ENCODE data around the gene CYB5D1. TPM values are rescaled to one million over a fixed set of nuclear protein-coding genes. Genes with fewer than 3 reads are reported as not detected.

Gene CYB5D1
- total and polyA plus RNA-seq, 2 of the 8 experiments (the other 6 are each of a cell fraction or from before 2014, with no cell fraction given), result 11.0 to 18.0 TPM

DNA sequence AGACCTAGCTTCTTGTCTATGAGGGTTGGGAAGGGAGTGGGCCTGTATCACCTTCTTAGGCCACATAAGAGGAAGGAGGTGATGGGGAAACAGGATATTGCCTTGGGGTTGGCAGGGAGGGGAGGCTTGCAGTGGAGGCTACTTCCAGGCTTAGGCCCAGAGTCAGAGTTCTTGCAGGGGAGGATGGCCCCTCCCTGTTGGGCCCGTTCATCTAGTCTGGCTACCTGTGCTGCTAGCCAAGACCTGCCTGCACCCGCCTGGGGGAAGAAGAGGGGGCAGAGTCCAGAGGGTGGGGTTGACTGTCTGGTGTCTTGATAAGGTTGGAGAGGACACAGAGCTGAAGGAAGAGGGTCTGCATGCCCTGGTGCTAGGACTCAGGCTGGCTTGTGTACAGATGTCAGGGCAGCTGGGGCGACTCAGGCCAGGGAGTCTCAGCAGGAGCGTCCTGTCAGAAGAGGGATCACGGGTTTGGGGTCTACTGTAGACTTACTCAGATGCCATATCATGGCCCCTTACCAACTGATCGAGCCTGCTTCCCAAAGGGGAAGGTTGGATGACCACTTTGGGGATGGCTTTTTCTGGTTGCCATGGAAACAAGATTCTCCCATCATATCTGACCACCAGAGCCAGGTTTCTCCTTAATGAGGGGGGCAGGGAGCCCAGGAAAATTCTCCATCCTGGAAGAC, 18.5 kb upstream of the CYB5D1 start:
- H3K79me2 ChIP-seq (ENCODE audit: control insufficient read depth in 1 of 2, insufficient read depth in 2 of 2, low read length in 2 of 2), result no peaks in the 10 kb centered on the region
- H3K18ac ChIP-seq (ENCODE audit: extremely low read depth, low read length), result peak overlapping the region; percentile 71; the same call in 1 of the 2 replicates
- H3K79me1 ChIP-seq (ENCODE audit: low read depth, low read length), result no peaks in the 10 kb centered on the region
- H2BK120ac ChIP-seq (replicated peaks; ENCODE audit: low read depth, low read length), result no peak overlapping the region
- peaks cover 50% of the 10 kb centered on the region for H3K23me2 ChIP-seq (ENCODE audit: low read depth, low read length)
- H3K14ac ChIP-seq (ENCODE audit: insufficient read length), result no peak overlapping the region
- no peak overlapping the region for H2AFZ ChIP-seq (ENCODE audit: low read length)
- no peak overlapping the region for H3K4ac ChIP-seq (replicated peaks; ENCODE audit: insufficient read length, low read depth, low read length)
- H4K91ac ChIP-seq (replicated peaks; ENCODE audit: insufficient read length, low read length), result no peak overlapping the region
- peaks cover 10 to 31% (median 19%) of the 10 kb centered on the region in 4 experiments for H3K4me1 ChIP-seq (replicated peaks in 1 of 4; ENCODE audit: control insufficient read depth in 3 of 4, insufficient read depth in 4 of 4, low read length in 3 of 4)
- H3K36me3 ChIP-seq (ENCODE audit: control insufficient read depth in 2 of 4, insufficient read depth in 4 of 4, low read length in 3 of 4), result no peaks in the 10 kb centered on the region
- no peak for DNase-seq (ENCODE audit: low read depth in 1 of 2, low spot score in 2 of 2)
- H3K9ac ChIP-seq (replicated peaks in 1 of 4; ENCODE audit: extremely low read depth in 1 of 4, low read depth in 3 of 4, low read length in 3 of 4), result no peak overlapping the region; a peak in 1 of 7 replicates
- no peak overlapping the region for H2BK20ac ChIP-seq (ENCODE audit: low read length)
- H3K9me3 ChIP-seq (ENCODE audit: insufficient read depth in 2 of 2, low read depth in 1 of 2, low read length in 1 of 2), result no peaks in the 10 kb centered on the region
- H3K27me3 ChIP-seq (replicated peaks in 1 of 4; ENCODE audit: control insufficient read depth in 3 of 4, extremely low read depth in 1 of 4, insufficient read depth in 3 of 4, low read length in 3 of 4), result peaks cover 18 to 50% (median 43%) of the 10 kb centered on the region in 4 experiments
- H4K20me1 ChIP-seq (replicated peaks in 1 of 2; ENCODE audit: control insufficient read depth in 1 of 2, insufficient read depth in 2 of 2, low read length in 2 of 2), result peaks cover 4 to 34% of the 10 kb centered on the region in 2 experiments
- H4K8ac ChIP-seq (ENCODE audit: extremely low read depth, insufficient read depth, low read length), result no peak overlapping the region
- no peak overlapping the region for H4K5ac ChIP-seq (ENCODE audit: insufficient read length, low read depth, low read length)
- H2BK15ac ChIP-seq (ENCODE audit: low read length), result no peak overlapping the region
- peak overlapping the region in 1 of 2 experiments; percentile 84; a peak in 1 of 4 replicates for H3K4me2 ChIP-seq (ENCODE audit: insufficient read depth in 1 of 2, low read depth in 2 of 2, low read length in 2 of 2)
- no peak overlapping the region for H3K23ac ChIP-seq (ENCODE audit: insufficient read length)
- no peak overlapping the region for H2BK5ac ChIP-seq (ENCODE audit: low read depth, low read length)
- H3K56ac ChIP-seq (replicated peaks; ENCODE audit: insufficient read length, low read depth, low read length), result no peak overlapping the region
- 78% methylated on average over 6 of the region's 6 CpGs; no CpG with 5 or more reads in 1 of the 2 experiments for WGBS, 2 experiments (ENCODE audit: extremely low coverage in 1 of 2, insufficient coverage in 1 of 2, insufficient read length in 1 of 2, insufficient replicate concordance in 2 of 2, low coverage in 1 of 2, low lambda C conversion rate in 2 of 2, missing lambda C conversion rate in 1 of 2)
- H2BK12ac ChIP-seq (ENCODE audit: low read depth, low read length), result peak overlapping the region; percentile 82; the same call in 1 of the 2 replicates
- ChIA-PET POLR2A (ENCODE audit: partially characterized antibody) (interaction anchor here (3.2 to 5.2 kb wide), 2 partner anchors 12 to 17 kb away, joined by 24 to 34 read pairs; partner anchors contain the start of genes NAA38 and TMEM88), CTCF (ENCODE audit: partially characterized antibody) (interaction anchor here (0.7 to 5.0 kb wide), 5 partner anchors 12 to 220 kb away, joined by 3 to 25 read pairs (median 4); partner anchors contain the start of genes CYB5D1 and NAA38)
- H2AK5ac ChIP-seq (ENCODE audit: low read depth, low read length), result 0 out of 2 replicates have a peak overlapping the region, but pooled peaks have one; percentile 60
- no peak overlapping the region; a peak in 1 of 8 replicates for H3K4me3 ChIP-seq (ENCODE audit: extremely low read depth in 1 of 4, insufficient read depth in 2 of 4, low read depth in 3 of 4, low read length in 4 of 4)
- no peak for FAIRE-seq
- H3K27ac ChIP-seq (ENCODE audit: low read depth, low read length), result no peak overlapping the region
- TF ChIP-seq, protein P1, sequence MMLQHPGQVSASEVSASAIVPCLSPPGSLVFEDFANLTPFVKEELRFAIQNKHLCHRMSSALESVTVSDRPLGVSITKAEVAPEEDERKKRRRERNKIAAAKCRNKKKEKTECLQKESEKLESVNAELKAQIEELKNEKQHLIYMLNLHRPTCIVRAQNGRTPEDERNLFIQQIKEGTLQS (IDR thresholded peaks at IDR 0.05; ENCODE audit: insufficient read depth, low read depth, low read length), result no peak
- TF ChIP-seq SAP30 (IDR thresholded peaks at IDR 0.05; ENCODE audit: insufficient read depth, insufficient replicate concordance, low read length), result no peak
- no peak for TF ChIP-seq JUND (IDR thresholded peaks at IDR 0.05; ENCODE audit: low read length)
- TF ChIP-seq RAD21 (IDR thresholded peaks at IDR 0.05 in 1 of 2, conservative IDR thresholded peaks at IDR 0.05 in 1 of 2; ENCODE audit: low read depth in 2 of 2, low read length in 2 of 2), result no peak
- TF ChIP-seq EZH2 (IDR thresholded peaks at IDR 0.05; ENCODE audit: low read depth, low read length, severe bottlenecking), result no peak
- no peak for TF ChIP-seq SP1 (IDR thresholded peaks at IDR 0.05; ENCODE audit: low read depth, low read length)
- no peak for TF ChIP-seq JUN (IDR thresholded peaks at IDR 0.05; ENCODE audit: low read depth, low read length)
- no peak for TF ChIP-seq HDAC2 (IDR thresholded peaks at IDR 0.05; ENCODE audit: borderline replicate concordance in 1 of 2, low read depth in 2 of 2, low read length in 2 of 2)
- TF ChIP-seq SIX5 (IDR thresholded peaks at IDR 0.05; ENCODE audit: low read depth, low read length), result no peak

All from H1 (cell line).